Gastroesophageal sphincter (tissue), 4 donors: ENCODE data around the gene TRPM5. TPM values are rescaled to one million over a fixed set of nuclear protein-coding genes. Genes with fewer than 3 reads are reported as not detected.

Experiments used
- ATAC-seq: fragments of 150-250 bp; one replicate; pipeline ENCODE4 v1.9.1; 2016; ENCODE audit warnings: mild to moderate bottlenecking, moderate library complexity
- H3K27ac ChIP-seq, 4 donors: fragments of 200-600 bp; sonication (generic) in 3 of 4; 1 replicate in 3 of 4; 2 replicates in 1 of 4; pipeline ENCODE4 v1.5.1; 2016 to 2019
- H3K27me3 ChIP-seq: fragments of 200-600 bp; sonication (generic); one replicate; pipeline ENCODE4 v1.5.1; 2019
- H3K36me3 ChIP-seq, 2 donors: fragments of 200-600 bp; sonication (generic); one replicate each; pipeline ENCODE4 v1.5.1; 2019; ENCODE audit warnings: control low read depth in 1 of 2
- H3K4me1 ChIP-seq, 3 donors: fragments of 200-600 bp; sonication (generic); 1 replicate in 2 of 3; 2 replicates in 1 of 3; pipeline ENCODE4 v1.5.1; 2016 to 2019; ENCODE audit warnings: control low read depth in 2 of 3
- H3K4me3 ChIP-seq, 2 donors: fragments of 200-600 bp; sonication (generic); one replicate each; pipeline ENCODE4 v1.5.1; 2019; ENCODE audit warnings: mild to moderate bottlenecking in 1 of 2, moderate library complexity in 1 of 2
- H3K9me3 ChIP-seq, 3 donors: fragments of 200-600 bp; sonication (generic); one replicate each; pipeline ENCODE4 v1.5.1; 2017 to 2019; ENCODE audit warnings: control low read depth in 2 of 3
- EP300 ChIP-seq: sonication (generic); formaldehyde crosslinking; IDR thresholded peaks from one replicate; pipeline ENCODE4 v1.6.1; 2017; ENCODE audit warnings: antibody characterized with exemption, mild to moderate bottlenecking
- POLR2A ChIP-seq, 2 donors: fragments of 450-650 bp; IDR thresholded peaks; one replicate each; pipeline ENCODE4 v1.6.1; 2017; ENCODE audit warnings: antibody characterized with exemption in 2 of 2, mild to moderate bottlenecking in 2 of 2, moderate library complexity in 1 of 2
- POLR2AphosphoS5 ChIP-seq: sonication (generic); formaldehyde crosslinking; IDR thresholded peaks from one replicate; pipeline ENCODE4 v1.6.1; 2017; ENCODE audit warnings: antibody characterized with exemption
- WGBS, 2 donors: methylation state at CpG; one replicate each; pipeline ENCODE4 v1.1.5; 2018; ENCODE audit warnings: low coverage in 1 of 2; 5-methylcytosine and 5-hydroxymethylcytosine counted together
- total RNA-seq, 4 donors: library from RNA; depleted of rRNA; stranded (reverse); fragments of >200 nt; gene quantifications; one replicate each; pipeline ENCODE4 v1.1.0, GENCODE V29; 2016
- TF ChIP-seq, protein P1 (sequence below), 4 experiments: fragments of 200-600 bp in 2 of 4; fragments of 450-650 bp in 2 of 4; sonication (generic) in 1 of 4; IDR thresholded peaks; one replicate each; pipeline ENCODE4 v1.5.1; 2017 to 2019; ENCODE audit warnings: antibody characterized with exemption in 4 of 4, mild to moderate bottlenecking in 2 of 4, moderate library complexity in 2 of 4

TRPM5 gene
- total RNA-seq, 4 donors from 2014 or later = not detected

DNA sequence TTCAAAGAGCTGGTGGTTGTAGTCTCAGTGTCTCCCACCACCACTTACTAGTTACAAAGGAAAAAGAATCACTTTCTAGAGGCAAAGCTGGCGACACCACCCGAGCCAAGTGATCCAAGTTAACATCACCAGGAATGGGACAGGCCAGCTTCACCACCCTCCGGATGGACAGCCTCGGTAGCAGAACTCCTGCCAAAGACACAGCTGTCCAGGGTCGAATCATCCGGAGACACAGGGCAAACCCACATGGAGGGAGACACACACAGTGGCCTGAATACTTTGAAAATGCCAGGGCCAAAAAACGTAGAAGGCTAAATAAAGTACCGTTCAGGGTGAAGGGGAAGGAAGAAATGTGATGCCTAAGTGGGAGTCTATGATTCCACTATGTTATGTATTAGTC, 33.6 kb upstream of the TRPM5 start:
- Histone ChIP-seq H3K27ac (no peak overlapping the region), H3K36me3 (no peaks in the 10 kb centered on the region), H3K9me3 (peaks cover 0 to 16% (median 0%) of the 10 kb centered on the region in 3 donors), H3K4me3 (no peak overlapping the region), H3K27me3 (peaks cover 57% of the 10 kb centered on the region), H3K4me1 (no peaks in the 10 kb centered on the region)
- WGBS, 2 donors = 40 to 73% methylated on average over 1 to 5 of the region's 8 CpGs
- TF ChIP-seq, protein P1, sequence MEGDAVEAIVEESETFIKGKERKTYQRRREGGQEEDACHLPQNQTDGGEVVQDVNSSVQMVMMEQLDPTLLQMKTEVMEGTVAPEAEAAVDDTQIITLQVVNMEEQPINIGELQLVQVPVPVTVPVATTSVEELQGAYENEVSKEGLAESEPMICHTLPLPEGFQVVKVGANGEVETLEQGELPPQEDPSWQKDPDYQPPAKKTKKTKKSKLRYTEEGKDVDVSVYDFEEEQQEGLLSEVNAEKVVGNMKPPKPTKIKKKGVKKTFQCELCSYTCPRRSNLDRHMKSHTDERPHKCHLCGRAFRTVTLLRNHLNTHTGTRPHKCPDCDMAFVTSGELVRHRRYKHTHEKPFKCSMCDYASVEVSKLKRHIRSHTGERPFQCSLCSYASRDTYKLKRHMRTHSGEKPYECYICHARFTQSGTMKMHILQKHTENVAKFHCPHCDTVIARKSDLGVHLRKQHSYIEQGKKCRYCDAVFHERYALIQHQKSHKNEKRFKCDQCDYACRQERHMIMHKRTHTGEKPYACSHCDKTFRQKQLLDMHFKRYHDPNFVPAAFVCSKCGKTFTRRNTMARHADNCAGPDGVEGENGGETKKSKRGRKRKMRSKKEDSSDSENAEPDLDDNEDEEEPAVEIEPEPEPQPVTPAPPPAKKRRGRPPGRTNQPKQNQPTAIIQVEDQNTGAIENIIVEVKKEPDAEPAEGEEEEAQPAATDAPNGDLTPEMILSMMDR (IDR thresholded peaks at IDR 0.05) = no peak
- no peak for ATAC-seq

DNA sequence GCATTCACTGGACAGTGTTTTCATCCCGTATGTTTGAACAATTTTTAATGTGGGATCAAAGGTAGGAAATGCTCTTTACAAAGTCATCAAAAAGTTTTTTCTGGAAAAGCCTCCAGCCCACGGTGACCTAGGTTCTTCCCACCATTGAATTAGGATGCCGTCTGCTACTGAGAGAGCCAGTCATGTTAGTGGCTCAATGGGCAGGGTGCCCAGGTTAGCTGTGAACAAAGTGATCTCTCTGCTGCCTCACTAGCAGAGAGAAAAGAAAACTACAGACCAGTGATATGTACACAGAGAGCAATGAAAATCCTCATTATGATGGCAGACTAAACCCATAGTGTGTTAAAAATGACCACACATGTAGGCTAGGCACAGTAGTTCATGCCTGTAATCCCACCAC, 32.9 kb upstream of the TRPM5 start:
- Histone ChIP-seq H3K27ac (no peak overlapping the region), H3K9me3 (peaks cover 0 to 16% (median 0%) of the 10 kb centered on the region in 3 donors), H3K27me3 (peaks cover 57% of the 10 kb centered on the region), H3K4me3 (no peak overlapping the region), H3K36me3 (no peaks in the 10 kb centered on the region), H3K4me1 (no peaks in the 10 kb centered on the region)
- 65 to 68% methylated on average over 3 of the region's 3 CpGs for WGBS, 2 donors
- ATAC-seq = no peak
- TF ChIP-seq, protein P1 (IDR thresholded peaks at IDR 0.05) = no peak
- no peak for TF ChIP-seq EP300
- no peak for TF ChIP-seq POLR2A (IDR thresholded peaks at IDR 0.05)
- TF ChIP-seq POLR2AphosphoS5 = no peak

DNA sequence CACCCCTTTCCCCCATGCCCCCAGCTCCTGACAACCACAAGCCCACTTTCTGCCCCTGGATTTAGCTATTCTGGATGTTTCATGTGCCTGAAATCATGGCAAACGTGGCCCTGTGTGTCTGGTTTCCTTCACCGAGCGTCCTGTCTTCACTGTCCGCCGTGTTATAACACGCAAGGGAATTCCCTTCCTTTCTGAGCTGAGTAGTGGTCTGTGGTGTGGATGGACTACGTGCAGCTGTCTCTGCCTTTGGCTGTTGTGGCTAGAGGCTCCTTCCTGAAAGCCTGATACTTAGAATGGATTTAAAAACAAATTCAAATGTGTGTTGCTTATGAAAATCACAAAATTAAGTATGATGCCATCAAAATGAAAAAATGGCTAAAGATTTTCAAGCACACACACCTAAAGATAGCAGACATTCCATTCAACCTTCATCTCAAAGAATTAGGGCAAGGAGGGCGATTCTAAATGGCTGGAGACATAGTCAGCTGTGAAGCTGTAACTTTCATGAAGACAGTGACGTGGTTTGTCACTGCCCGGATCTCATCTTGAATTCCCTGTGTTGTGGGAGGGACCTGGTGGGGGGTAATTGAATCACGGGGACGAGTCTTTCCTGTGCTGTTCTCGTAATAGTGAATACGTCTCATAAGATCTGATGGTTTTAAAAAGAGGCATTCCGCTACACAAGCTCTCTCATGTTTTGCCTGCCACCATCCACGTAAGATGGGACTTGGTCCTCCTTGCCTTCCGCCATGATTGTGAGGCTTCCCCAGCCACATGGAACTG, 31.0 kb upstream of the TRPM5 start:
- no peak for ATAC-seq
- Histone ChIP-seq H3K9me3 (peaks cover 0 to 14% (median 0%) of the 10 kb centered on the region in 3 donors), H3K36me3 (no peaks in the 10 kb centered on the region), H3K27me3 (peaks cover 61% of the 10 kb centered on the region), H3K27ac (no peak overlapping the region), H3K4me3 (no peak overlapping the region), H3K4me1 (no peaks in the 10 kb centered on the region)
- TF ChIP-seq, protein P1 (IDR thresholded peaks at IDR 0.05) = no peak
- no peak for TF ChIP-seq POLR2AphosphoS5
- no peak for TF ChIP-seq EP300
- TF ChIP-seq POLR2A (IDR thresholded peaks at IDR 0.05) = no peak
- 57 to 67% methylated on average over 11 to 12 of the region's 17 CpGs for WGBS, 2 donors

DNA sequence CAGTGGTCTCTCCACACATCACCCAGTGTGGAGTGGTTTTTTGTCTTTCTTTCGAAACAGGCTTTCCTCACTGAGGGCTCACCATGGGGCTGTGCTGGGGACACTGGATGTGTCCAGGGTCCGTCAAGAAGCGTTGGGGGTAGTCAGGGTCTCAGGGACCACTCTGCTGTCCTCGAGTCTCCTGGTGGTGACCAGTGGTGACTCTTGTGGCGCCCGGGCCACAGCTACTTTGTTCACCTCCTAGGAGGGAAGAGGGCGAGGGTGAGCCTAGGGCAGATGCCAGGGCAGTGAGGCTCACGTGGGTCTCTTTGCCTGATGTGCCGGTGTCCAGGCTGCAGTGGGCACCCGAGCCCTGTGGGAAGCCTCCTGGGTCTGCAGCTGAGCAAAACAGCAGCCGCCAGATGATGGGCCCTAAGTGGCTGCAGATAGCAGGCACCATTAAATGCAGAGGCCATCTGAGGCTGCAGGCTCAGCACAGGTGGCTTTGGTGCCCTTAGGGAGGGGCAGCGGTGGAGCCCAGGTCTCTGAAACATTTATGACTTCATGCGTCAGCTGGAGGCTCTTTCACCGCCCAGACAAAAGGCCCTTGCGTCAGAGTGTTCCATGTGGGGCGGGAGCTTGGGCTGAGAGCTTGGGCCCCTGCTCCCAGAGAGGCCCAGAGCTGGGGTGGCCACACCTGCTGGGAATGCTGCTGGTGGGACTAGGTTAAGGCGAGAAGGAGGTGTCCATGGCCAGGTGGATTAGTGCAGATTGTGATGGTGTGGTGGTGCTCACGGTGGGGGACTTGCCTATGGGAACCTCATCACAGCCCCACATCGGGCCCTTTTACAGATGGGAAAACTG, 30.0 kb upstream of the TRPM5 start:
- Histone ChIP-seq H3K4me3 (no peak overlapping the region), H3K9me3 (peaks cover 0 to 5% (median 0%) of the 10 kb centered on the region in 3 donors), H3K4me1 (no peaks in the 10 kb centered on the region), H3K36me3 (no peaks in the 10 kb centered on the region), H3K27me3 (peaks cover 67% of the 10 kb centered on the region), H3K27ac (no peak overlapping the region)
- 66 to 80% methylated on average over 1 to 4 of the region's 19 CpGs for WGBS, 2 donors
- TF ChIP-seq POLR2A (IDR thresholded peaks at IDR 0.05) = no peak
- no peak for TF ChIP-seq EP300
- no peak for ATAC-seq

DNA sequence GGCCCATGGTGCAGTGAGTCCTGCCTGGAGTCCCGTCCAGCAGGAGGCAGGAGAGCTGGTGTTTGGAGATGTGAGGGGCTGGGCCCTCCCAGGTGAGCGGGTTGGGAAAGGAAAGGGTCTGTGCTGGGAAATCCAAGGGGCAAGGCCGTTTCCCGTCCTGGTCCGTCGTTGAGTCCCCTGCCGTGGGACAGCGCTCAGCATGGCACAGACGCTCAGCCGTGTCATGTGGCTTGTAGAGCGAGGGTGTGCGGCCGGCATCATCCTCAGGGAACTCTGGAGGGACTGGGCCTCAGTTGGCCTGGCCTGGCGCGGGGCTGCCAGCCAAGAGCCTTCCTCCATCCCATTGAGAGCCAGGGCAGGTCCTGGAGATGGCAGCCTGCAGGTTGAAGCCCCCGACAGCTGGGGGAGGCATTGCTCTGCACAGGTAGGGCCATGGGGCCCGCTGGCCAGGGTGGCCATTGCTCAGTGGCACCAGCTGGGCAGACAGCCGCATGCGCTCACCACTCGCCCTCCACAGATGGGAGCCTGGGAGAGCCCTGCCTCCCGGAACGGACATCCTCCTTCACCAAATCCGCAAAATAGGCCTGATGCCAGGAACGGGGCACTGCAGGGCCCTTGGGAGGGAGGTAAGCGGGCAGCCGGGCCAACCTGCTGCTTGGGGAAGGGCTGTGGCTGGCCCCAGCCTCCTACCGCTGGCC, 29.2 kb upstream of the TRPM5 start:
- H3K27me3 ChIP-seq = peaks cover 60% of the 10 kb centered on the region
- no peak overlapping the region for H3K27ac ChIP-seq
- 80 to 89% methylated on average over 1 to 3 of the region's 27 CpGs for WGBS, 2 donors
- no peaks in the 10 kb centered on the region for H3K36me3 ChIP-seq
- ATAC-seq = no peak
- H3K4me3 ChIP-seq = no peak overlapping the region
- H3K9me3 ChIP-seq = no peaks in the 10 kb centered on the region
- no peak for TF ChIP-seq POLR2A (IDR thresholded peaks at IDR 0.05)
- TF ChIP-seq, protein P1 (IDR thresholded peaks at IDR 0.05) = no peak
- no peak for TF ChIP-seq POLR2AphosphoS5
- no peak for TF ChIP-seq EP300
- no peaks in the 10 kb centered on the region for H3K4me1 ChIP-seq
